MM.1S (cell line): ENCODE data around the gene KCNG2.

ENCODE experiments used
- CTCF ChIP-seq: fragments of 300-600 bp; sonication (generic); IDR thresholded peaks from 2 replicates; pipeline ENCODE4 v1.5.1; 2016; ENCODE audit warnings: antibody characterized with exemption, low read length, mixed read lengths
- EZH2phosphoT487 ChIP-seq: fragments of 300-600 bp; sonication (generic); IDR thresholded peaks from 2 replicates; pipeline ENCODE4 v1.6.1; 2018; ENCODE audit warnings: antibody characterized with exemption, low read length

- no peak for TF ChIP-seq CTCF
- TF ChIP-seq EZH2phosphoT487, result no peak
Measured at GRCh38 chr18:79801217-79801616, 3.5 kb downstream of the KCNG2 start.
